HG03175 (cell line): ENCODE measurements around the gene BICD2.

Experiments used
- ATAC-seq: cut with Tn5 transposase; IDR thresholded peaks from one replicate; pipeline ENCODE4 v1.9.1; 2021; ENCODE audit warnings: mild to moderate bottlenecking, moderate library complexity; ENCODE audit not compliant: unreplicated experiment

The BICD2 gene

GRCh38 chr9:92671323-92671722 lies 93.3 kb downstream of the BICD2 start:
- no peak for ATAC-seq

DNA sequence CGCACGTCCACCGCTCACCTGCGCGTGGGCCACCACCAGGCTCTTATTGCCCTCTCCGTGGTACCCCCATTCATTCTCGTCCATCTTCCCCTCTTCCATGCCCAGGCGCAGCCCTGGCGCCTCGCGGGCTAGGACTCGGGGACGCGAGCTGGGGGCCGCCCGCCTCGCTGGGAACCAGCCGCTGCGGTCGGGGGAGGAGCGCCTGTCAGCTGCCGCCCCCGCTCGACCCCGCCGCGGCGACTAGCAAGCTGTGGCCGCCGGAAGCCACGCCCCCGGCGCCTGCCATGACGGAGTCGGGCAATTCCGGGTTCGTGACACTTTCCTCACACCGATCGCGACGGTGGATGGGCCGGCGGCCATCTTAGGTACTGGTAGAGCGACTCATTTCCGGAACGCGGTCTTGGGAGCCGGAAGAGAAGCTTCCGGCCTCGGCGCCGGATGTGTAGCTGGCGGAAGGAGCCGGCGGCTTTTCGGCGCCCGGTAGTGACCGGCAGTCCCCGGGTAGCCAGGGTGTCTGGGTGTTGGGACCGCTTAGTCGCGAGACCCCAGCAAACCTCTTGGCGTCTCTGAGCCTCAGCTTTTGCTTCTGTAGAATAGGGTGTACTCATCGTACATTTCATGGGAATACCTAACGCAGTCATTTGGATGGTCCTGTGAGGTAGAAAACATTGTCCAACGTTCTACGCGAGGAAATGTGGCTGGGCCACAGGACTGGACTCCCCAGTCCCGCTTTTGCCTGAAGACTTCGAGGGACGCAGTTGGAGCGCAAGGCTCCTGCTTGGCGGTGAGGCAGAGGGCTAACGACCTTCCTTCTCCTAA lies 94.5 kb downstream of the BICD2 start, which contains the start of gene IPPK:
Gene IPPK (minus strand): TSS at position 242 of the 819 bp plus-strand sequence. CDS start 143 bp downstream, at position 99.
- ATAC-seq: peak; percentile 93

- no peak for ATAC-seq
Observed at GRCh38 chr9:92669527-92669889, 95.1 kb downstream of the BICD2 start.

DNA sequence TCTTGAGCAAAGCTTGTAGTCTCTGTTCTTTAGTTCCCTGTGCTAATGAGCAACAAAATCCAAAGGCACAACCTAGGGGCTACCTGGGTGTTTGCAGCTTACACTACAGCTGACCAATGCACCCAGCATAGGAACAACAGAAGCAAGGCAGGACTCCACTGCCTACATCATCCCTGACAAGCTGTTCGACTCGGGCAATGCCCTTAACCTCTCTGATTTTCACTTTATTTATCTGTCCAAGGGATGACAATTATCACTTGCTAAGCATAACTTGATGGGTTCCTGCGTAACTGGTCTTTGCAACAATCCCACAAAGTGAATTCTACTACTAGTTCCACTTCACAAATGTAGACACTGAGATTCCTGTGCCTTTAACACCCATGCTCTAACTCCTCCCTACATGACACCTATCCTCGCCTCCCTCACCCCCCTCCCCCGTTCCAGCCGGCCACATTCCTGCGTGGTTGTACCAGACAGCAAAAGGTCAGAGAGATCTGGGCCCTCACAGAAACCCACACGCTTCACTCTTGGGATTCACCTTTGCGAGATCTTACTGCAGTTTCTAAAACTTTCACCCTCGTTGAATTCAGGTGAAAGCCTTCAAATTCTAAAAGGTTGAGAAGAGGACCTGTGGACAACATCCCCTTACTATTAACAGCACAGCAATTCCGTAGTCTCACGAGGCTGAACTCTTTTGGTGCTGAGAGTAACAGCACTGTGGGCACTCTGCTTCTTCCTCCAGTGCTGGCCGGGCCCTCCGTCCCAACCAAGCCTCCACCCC lies 95.7 kb downstream of the BICD2 start:
- ATAC-seq: no peak

GRCh38 chr9:92666912-92667532 lies 97.6 kb downstream of the BICD2 start:
- no peak for ATAC-seq

GRCh38 chr9:92666236-92666635 lies 98.4 kb downstream of the BICD2 start:
- ATAC-seq: no peak

DNA sequence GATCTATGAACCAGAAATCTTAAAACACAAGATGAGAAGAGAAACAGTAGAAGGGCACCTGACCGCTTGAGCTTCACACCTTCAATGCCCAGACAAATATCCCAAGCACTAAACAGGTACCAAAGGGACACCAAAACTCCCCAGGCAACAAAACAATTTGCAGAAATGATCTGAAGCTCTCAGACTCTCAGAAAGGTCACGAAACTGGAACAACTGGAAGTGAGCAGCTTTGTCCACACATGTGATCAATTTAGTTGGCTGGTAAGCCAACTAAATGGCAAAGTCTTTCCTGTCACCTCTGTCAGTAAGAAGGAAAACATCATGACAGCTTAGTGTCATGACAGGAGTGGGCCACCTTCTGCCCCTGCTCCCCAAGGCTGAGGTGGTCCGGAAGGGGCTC lies 98.8 kb downstream of the BICD2 start:
- no peak for ATAC-seq

GRCh38 chr9:92664394-92665152 lies 100.1 kb downstream of the BICD2 start:
- peak; percentile 57 for ATAC-seq

DNA sequence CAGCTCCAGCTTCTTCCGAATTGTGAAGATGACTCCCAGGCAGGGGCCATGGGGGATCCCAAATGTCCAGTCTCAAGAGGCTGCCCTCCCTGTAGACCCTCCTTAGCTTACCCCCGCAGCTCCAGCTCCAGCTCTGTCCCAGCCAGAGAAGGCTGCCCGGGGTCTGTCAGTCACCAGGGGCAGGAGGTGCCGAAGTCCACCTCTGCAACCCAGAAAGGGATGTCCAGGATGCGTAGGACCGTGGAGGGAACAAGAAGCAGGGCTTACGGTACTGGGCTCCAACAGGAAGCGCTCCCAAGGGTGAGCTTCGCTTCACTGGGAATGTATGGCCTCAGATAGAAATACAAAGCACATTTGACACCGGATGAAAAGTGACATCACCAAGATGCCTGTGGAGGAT lies 100.7 kb downstream of the BICD2 start:
- no peak for ATAC-seq

- ATAC-seq: no peak
Observed at GRCh38 chr9:92663126-92663525, 101.5 kb downstream of the BICD2 start.

GRCh38 chr9:92661743-92662142 lies 102.9 kb downstream of the BICD2 start:
- no peak for ATAC-seq
